CD4-positive, alpha-beta T cell treated with Interleukin-1 beta for 1 hour (primary cell): ENCODE measurements around the gene CDC42BPG.

Experiments used
- DNase-seq, 2 donors: peaks; one replicate each; pipeline ENCODE4 v3.0.0-alpha.2; 2020 to 2022

CDC42BPG gene

GRCh38 chr11:64879244-64879900 is 34.9 kb upstream of the CDC42BPG start:
- peak in 1 of 2 donors; percentile 62 for DNase-seq

- peak; percentile 100 for DNase-seq
These were observed 34.2 kb upstream of the CDC42BPG start, which contains the start of gene EHD1 for GRCh38 chr11:64878494-64879243. TSS of gene EHD1 (minus strand) at chr11:64878621. CDS start at chr11:64878464, 157 bp downstream.

- DNase-seq: no peak
These were observed 33.7 kb upstream of the CDC42BPG start for GRCh38 chr11:64878223-64878493.

- DNase-seq: no peak
These were observed 33.2 kb upstream of the CDC42BPG start for GRCh38 chr11:64877390-64878222.

GRCh38 chr11:64876835-64877341 is 32.4 kb upstream of the CDC42BPG start:
- DNase-seq: no peak

GRCh38 chr11:64876229-64876750 is 31.8 kb upstream of the CDC42BPG start:
- no peak for DNase-seq

- DNase-seq: no peak
These were observed 31.1 kb upstream of the CDC42BPG start for GRCh38 chr11:64875369-64876228.

GRCh38 chr11:64874308-64875240 is 30.1 kb upstream of the CDC42BPG start:
- peak in 1 of 2 donors; percentile 60 for DNase-seq

- no peak for DNase-seq
These were observed 28.5 kb upstream of the CDC42BPG start for GRCh38 chr11:64872790-64873488.

GRCh38 chr11:64871492-64871891 is 27.0 kb upstream of the CDC42BPG start:
- no peak for DNase-seq

- DNase-seq: no peak
These were observed 26.5 kb upstream of the CDC42BPG start for GRCh38 chr11:64870893-64871466.

GRCh38 chr11:64870176-64870892 is 25.9 kb upstream of the CDC42BPG start:
- peak in 1 of 2 donors; percentile 65 for DNase-seq

GRCh38 chr11:64869571-64870175 is 25.2 kb upstream of the CDC42BPG start:
- DNase-seq: no peak

- DNase-seq: no peak
These were observed 24.6 kb upstream of the CDC42BPG start for GRCh38 chr11:64868904-64869570.

- no peak for DNase-seq
These were observed 23.5 kb upstream of the CDC42BPG start for GRCh38 chr11:64867748-64868462.

GRCh38 chr11:64866173-64866491 is 21.7 kb upstream of the CDC42BPG start:
- no peak for DNase-seq

- no peak for DNase-seq
These were observed 21.1 kb upstream of the CDC42BPG start for GRCh38 chr11:64865286-64866172.
